Liver (tissue), 3 donors: ENCODE results near the gene CADM3.

Source experiments
- ATF3 ChIP-seq: IDR thresholded peaks from 2 replicates; pipeline ENCODE4 v1.6.1; 2016; ENCODE audit warnings: antibody characterized with exemption
- CTCF ChIP-seq: fragments of 150-350 bp; IDR thresholded peaks from 2 replicates; pipeline ENCODE4 v1.5.1; 2017; ENCODE audit warnings: improper control_type of control experiment, low read depth, low read length; ENCODE audit not compliant: missing input control
- RAD21 ChIP-seq, 2 donors: IDR thresholded peaks; 2 replicates each; pipeline ENCODE4 v1.6.1; 2016; ENCODE audit warnings: antibody characterized with exemption in 2 of 2, mild to moderate bottlenecking in 2 of 2
- donor health status: healthy.
- donor health status: healthy.

GRCh38 chr1:159177272-159177907 lies 6.0 kb downstream of the CADM3 start:
- TF ChIP-seq CTCF (no peak), RAD21 (IDR thresholded peaks at IDR 0.05) (no peak), ATF3 (no peak)
